Left lung (tissue), 10 donors: ENCODE data around the gene GJB5. TPM values are rescaled to one million over a fixed set of nuclear protein-coding genes. Genes with fewer than 3 reads are reported as not detected.
A peak's percentile ranks its signal among the peaks of the same experiment; 100 is the strongest.

Experiments used
- ATAC-seq: fragments of 200-7000 bp; cut with Tn5 transposase; one replicate; pipeline ENCODE4 v1.9.1; 2020; ENCODE audit warnings: moderate library complexity
- DNase-seq, 4 donors: peaks; one replicate each; pipeline ENCODE4 v3.0.0-alpha.2; 2013 to 2020
- H3K27ac ChIP-seq, 2 donors: fragments of 200-600 bp; sonication (generic) in 1 of 2; one replicate each; pipeline versions ENCODE4 v1.5.0 to v1.8.0; 2020 to 2021
- H3K27me3 ChIP-seq, 2 donors: fragments of 200-600 bp; sonication (generic) in 1 of 2; one replicate each; pipeline versions ENCODE4 v1.5.0 to v1.8.0; 2020 to 2021
- H3K36me3 ChIP-seq, 2 donors: fragments of 200-600 bp; sonication (generic) in 1 of 2; one replicate each; pipeline versions ENCODE4 v1.5.0 to v1.8.0; 2020 to 2021
- H3K4me1 ChIP-seq, 2 donors: fragments of 200-600 bp; one replicate each; pipeline ENCODE4 v1.8.0; 2021
- H3K4me3 ChIP-seq, 2 donors: fragments of 200-600 bp; sonication (generic) in 1 of 2; one replicate each; pipeline versions ENCODE4 v1.5.0 to v1.8.0; 2020 to 2021; ENCODE audit warnings: mild to moderate bottlenecking in 1 of 2
- H3K9me3 ChIP-seq, 2 donors: fragments of 200-600 bp; sonication (generic) in 1 of 2; one replicate each; pipeline versions ENCODE4 v1.5.0 to v1.8.0; 2020 to 2021
- intact Hi-C, 2 donors: fragments of 100-400 bp; cut with DNase I; formaldehyde crosslinking; loops; one replicate each; pipeline versions ENCODE4 v1.11.2 to v1.14.2; 2022
- polyA plus RNA-seq, 6 donors: library from polyadenylated mRNA; unstranded; fragments of 120-200 nt; gene quantifications; one replicate each; pipeline ENCODE4 v1.2.1, GENCODE V29; 2013; ENCODE audit not compliant: insufficient read length in 6 of 6
- total RNA-seq, 2 donors: library from RNA; stranded (reverse); fragmentation: NEBNext Ultra II Directional; extraction: Animal tissue kit (Norgen Biotek cat#: 25700); gene quantifications; one replicate each; pipeline ENCODE4 v1.2.1, GENCODE V29; 2021
- TF ChIP-seq, protein P1 (sequence below), 2 donors: fragments of 200-600 bp; sonication (generic) in 1 of 2; IDR thresholded peaks; one replicate each; pipeline versions ENCODE4 v1.5.0 to v1.8.0; 2021; ENCODE audit warnings: antibody characterized with exemption in 2 of 2
- donor health status: DM: no; HTN: yes; CAD: no.
- donor health status: DM: no; HTN: no; CAD: no.

The GJB5 gene
- total and polyA plus RNA-seq, 8 donors, result 0.17 to 0.43 (median 0.24) TPM; not detected in 2

DNA sequence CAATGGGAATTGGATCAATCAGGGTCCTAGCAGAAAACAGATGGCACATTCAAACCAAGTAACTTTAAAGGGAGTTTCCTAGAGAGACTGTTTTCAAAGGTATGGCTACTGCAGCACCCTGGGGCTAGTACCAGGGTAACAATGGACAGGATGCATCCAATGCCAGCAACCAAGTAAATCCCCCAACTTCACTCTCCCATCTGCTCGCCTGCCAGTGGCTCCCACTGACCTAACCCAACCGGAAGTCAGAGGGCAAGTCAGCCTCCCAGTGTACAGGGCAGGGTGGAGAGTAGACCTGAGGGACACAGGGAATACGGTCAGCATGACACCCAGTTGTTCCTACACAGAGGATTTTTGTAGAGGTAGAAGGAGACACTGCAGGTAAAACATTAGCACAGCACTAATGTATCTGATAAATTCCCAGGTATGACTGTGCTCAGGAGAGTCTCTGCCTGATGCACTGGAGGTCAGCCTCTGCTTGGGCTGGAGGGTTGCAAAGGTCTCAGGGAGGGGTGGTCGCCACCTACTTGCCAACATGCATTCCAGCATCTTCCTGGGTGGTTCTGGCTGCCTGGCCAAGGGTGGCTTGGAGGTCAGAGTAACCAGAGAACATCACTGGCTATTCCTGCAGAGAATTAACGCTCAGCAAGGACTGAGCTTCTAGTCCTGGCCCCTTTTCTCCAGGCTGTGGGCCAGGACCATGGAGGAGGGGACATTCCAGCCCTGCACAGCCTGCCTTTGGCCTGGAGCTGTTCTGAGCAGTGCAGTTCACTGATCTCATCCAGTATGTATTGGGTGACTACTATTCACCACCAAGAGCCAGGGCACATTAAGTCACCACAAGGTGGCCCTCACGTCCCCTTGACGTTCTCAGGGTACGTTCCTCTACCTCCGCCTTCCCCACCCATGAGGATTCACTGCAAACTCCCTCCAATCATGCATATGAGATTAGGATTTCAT lies 32.9 kb downstream of the GJB5 start:
- Histone ChIP-seq H3K4me3 (no peak overlapping the region), H3K36me3 (no peaks in the 10 kb centered on the region), H3K27ac (no peak overlapping the region), H3K4me1 (peaks cover 0 to 3% of the 10 kb centered on the region in 2 donors), H3K27me3 (peaks cover 0 to 34% of the 10 kb centered on the region in 2 donors), H3K9me3 (no peaks in the 10 kb centered on the region)
- TF ChIP-seq, protein P1, sequence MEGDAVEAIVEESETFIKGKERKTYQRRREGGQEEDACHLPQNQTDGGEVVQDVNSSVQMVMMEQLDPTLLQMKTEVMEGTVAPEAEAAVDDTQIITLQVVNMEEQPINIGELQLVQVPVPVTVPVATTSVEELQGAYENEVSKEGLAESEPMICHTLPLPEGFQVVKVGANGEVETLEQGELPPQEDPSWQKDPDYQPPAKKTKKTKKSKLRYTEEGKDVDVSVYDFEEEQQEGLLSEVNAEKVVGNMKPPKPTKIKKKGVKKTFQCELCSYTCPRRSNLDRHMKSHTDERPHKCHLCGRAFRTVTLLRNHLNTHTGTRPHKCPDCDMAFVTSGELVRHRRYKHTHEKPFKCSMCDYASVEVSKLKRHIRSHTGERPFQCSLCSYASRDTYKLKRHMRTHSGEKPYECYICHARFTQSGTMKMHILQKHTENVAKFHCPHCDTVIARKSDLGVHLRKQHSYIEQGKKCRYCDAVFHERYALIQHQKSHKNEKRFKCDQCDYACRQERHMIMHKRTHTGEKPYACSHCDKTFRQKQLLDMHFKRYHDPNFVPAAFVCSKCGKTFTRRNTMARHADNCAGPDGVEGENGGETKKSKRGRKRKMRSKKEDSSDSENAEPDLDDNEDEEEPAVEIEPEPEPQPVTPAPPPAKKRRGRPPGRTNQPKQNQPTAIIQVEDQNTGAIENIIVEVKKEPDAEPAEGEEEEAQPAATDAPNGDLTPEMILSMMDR (IDR thresholded peaks at IDR 0.05), result no peak
- DNase-seq (no peak), ATAC-seq (no peak)
- intact Hi-C loops, result loop anchor here in 1 of 2 donors (5.0 kb wide), 2 partner anchors 65 to 80 kb away; no protein-coding TSS in a partner anchor

DNA sequence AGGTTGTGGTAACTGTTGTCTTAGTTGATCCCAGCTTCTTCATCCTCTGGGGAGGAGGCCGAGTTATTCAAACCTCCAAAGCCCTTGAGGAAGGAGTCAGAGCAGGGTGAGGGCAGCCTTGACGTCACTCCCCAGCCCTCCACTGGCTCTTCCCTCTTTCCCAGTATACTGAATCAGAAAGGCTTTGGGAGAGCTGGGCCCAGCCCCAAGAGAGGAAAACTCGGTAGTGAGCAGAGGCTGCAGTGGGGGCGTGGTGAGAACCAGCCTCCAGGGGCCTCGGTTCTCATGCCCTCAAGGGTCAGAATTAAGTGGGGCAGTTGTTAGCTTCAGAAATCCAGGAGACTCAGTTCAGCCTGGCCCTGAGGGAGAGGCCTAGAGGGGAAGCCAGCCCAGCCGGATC lies 36.1 kb downstream of the GJB5 start:
- no peaks in the 10 kb centered on the region for H3K9me3 ChIP-seq
- ATAC-seq (no peak), DNase-seq (no peak)
- H3K4me1 ChIP-seq, result peaks cover 0 to 3% of the 10 kb centered on the region in 2 donors
- no peak overlapping the region for H3K27ac ChIP-seq
- H3K27me3 ChIP-seq, result peaks cover 4 to 38% of the 10 kb centered on the region in 2 donors
- intact Hi-C loops, result loop anchor here in 1 of 2 donors (5.0 kb wide), 1 partner anchor 61 kb away; no protein-coding TSS in a partner anchor
- H3K4me3 ChIP-seq, result no peak overlapping the region
- H3K36me3 ChIP-seq, result peaks cover 0 to 7% of the 10 kb centered on the region in 2 donors
- TF ChIP-seq, protein P1 (IDR thresholded peaks at IDR 0.05), result no peak

DNA sequence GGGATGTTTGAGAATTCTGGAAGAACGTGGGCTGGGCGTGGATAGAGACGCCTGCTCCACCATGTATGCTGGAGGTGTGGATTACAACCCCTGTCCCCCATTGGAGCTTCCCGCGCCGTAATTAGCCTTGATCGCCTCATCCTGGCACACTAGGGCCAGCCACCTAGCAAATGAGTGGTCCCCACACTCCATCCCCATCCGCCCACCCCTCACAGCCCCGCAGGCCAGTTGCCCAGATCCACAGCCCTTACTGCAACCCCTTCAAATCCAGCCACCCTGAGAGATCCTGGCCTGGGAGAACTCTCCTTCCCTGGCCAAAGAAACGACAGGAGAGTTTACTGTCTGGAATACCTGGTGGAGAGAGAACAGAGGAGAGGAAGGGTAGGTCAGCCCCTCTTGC lies 37.6 kb downstream of the GJB5 start:
- H3K4me1 ChIP-seq, result no peaks in the 10 kb centered on the region
- no peaks in the 10 kb centered on the region for H3K9me3 ChIP-seq
- TF ChIP-seq, protein P1 (IDR thresholded peaks at IDR 0.05), result no peak
- H3K36me3 ChIP-seq, result peaks cover 0 to 7% of the 10 kb centered on the region in 2 donors
- intact Hi-C loops, result loop anchor here in 1 of 2 donors (5.0 kb wide), 1 partner anchor 60 kb away; no protein-coding TSS in a partner anchor
- H3K4me3 ChIP-seq, result peak overlapping the region in 1 of 2 donors; percentile 42
- ATAC-seq, result no peak
- no peak for DNase-seq
- H3K27me3 ChIP-seq, result peaks cover 4 to 38% of the 10 kb centered on the region in 2 donors
- H3K27ac ChIP-seq, result no peak overlapping the region

DNA sequence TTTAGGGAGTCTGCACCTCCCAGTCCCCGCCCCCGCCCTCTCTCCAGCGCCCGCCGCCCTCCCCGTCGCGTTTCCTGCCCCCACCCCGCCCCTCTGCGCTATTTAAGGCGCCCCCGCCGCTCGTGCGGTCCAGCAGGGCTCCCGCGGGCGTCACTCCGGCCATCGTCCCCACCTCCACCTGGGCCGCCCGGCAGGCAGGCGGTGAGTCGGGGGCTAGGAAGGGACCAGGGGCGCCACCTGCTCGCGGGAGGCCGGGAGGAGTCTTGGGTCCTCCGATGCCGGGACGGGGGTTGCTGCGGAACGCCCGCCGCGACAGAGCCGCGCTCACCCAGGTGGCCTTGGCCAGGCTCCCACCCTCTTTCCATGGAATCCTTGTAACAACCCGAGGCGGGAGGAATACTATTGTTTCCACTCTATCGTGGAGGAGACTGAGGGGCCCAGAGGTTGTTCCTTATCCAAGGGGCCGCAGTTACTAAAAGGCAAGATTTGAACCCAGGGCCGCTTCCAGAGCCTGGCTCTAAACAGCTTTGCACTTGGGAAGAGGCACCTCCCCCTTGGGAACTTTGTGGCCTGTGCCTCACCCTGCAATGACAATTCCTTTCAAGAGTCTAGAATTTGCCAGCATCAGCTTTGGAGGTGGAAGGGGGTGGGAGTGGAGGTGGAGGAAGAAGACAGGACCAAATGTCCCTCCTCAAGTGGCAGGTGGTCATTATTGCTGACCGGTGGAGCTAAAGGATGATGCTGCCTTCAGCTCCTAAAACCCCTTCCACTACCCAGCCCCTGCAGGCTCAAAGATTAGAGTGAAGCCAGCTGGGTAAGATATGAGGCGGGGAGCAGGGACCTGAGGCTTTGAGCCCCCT lies 38.3 kb downstream of the GJB5 start, which contains the start of gene GJA4:
Gene GJA4, plus strand, starts transcription at position 132 of the 860 bp plus-strand sequence. CDS start 1,215 bp downstream, outside the sequence.
- ATAC-seq, result peak; percentile 23
- TF ChIP-seq, protein P1 (IDR thresholded peaks at IDR 0.05), result no peak

More for the DNA sequence above, 38.3 kb downstream of the GJB5 start, which contains the start of gene GJA4:
- peaks cover 4 to 38% of the 10 kb centered on the region in 2 donors for H3K27me3 ChIP-seq
- no peaks in the 10 kb centered on the region for H3K4me1 ChIP-seq
- H3K4me3 ChIP-seq, result peak within 1 kb of the TSS; percentile 19 to 42
- DNase-seq, result peak in 1 of 4 donors; percentile 62
- peak within 1 kb of the TSS; percentile 54 to 55 for H3K27ac ChIP-seq
- intact Hi-C loops, result loop anchor here in 1 of 2 donors (5.0 kb wide), 1 partner anchor 59 kb away; no protein-coding TSS in a partner anchor
- H3K36me3 ChIP-seq, result peaks cover 0 to 7% of the 10 kb centered on the region in 2 donors
- H3K9me3 ChIP-seq, result no peaks in the 10 kb centered on the region
